HUES6 (cell line): Measurements from ENCODE around the gene C12orf75.

Source experiments
- H3K27ac ChIP-seq: 2 replicates; pipeline ENCODE4 v1.7.0; 2013; ENCODE audit warnings: low read depth, mild to moderate bottlenecking, low read length, inconsistent platforms
- H3K27me3 ChIP-seq: 2 replicates; pipeline ENCODE4 v1.6.1; 2013; ENCODE audit warnings: low read length; ENCODE audit not compliant: control insufficient read depth, insufficient read depth
- H3K36me3 ChIP-seq: 2 replicates; pipeline ENCODE4 v1.6.1; 2013; ENCODE audit warnings: low read length; ENCODE audit not compliant: control insufficient read depth, insufficient read depth
- H3K4me1 ChIP-seq: 2 replicates; pipeline ENCODE4 v1.6.1; 2013; ENCODE audit warnings: low read length; ENCODE audit not compliant: control insufficient read depth, insufficient read depth
- H3K4me3 ChIP-seq: 2 replicates; pipeline ENCODE4 v1.5.1; 2013; ENCODE audit warnings: low read depth, low read length
- H3K9ac ChIP-seq: one replicate; pipeline ENCODE4 v1.6.1; 2013; ENCODE audit warnings: mild to moderate bottlenecking, low read length
- H3K9me3 ChIP-seq: 2 replicates; pipeline ENCODE4 v1.6.1; 2013; ENCODE audit warnings: low read depth, low read length; ENCODE audit not compliant: control insufficient read depth, insufficient read depth

Gene C12orf75

GRCh38 chr12:105377077-105377476 lies 46.6 kb downstream of the C12orf75 start:
- Histone ChIP-seq H3K36me3 (no peaks in the 10 kb centered on the region), H3K27me3 (no peaks in the 10 kb centered on the region), H3K4me1 (peaks cover 4% of the 10 kb centered on the region; the same call in 1 of the 2 replicates), H3K4me3 (no peak overlapping the region), H3K9ac (no peak overlapping the region), H3K9me3 (no peaks in the 10 kb centered on the region), H3K27ac (no peak overlapping the region)

- Histone ChIP-seq H3K36me3 (no peaks in the 10 kb centered on the region), H3K4me1 (peaks cover 11% of the 10 kb centered on the region), H3K9ac (no peak overlapping the region), H3K9me3 (no peaks in the 10 kb centered on the region), H3K27ac (no peak overlapping the region), H3K4me3 (no peak overlapping the region), H3K27me3 (no peaks in the 10 kb centered on the region)
These were observed 48.4 kb downstream of the C12orf75 start for GRCh38 chr12:105378911-105379310.

- H3K36me3 ChIP-seq = no peaks in the 10 kb centered on the region
- H3K27ac ChIP-seq = no peak overlapping the region
- no peak overlapping the region for H3K9ac ChIP-seq
- H3K4me3 ChIP-seq = peak overlapping the region; percentile 42
- H3K4me1 ChIP-seq = peaks cover 11% of the 10 kb centered on the region
- no peaks in the 10 kb centered on the region for H3K9me3 ChIP-seq
- no peaks in the 10 kb centered on the region for H3K27me3 ChIP-seq
These were observed 52.5 kb downstream of the C12orf75 start for GRCh38 chr12:105382771-105383622.

- no peaks in the 10 kb centered on the region for H3K27me3 ChIP-seq
- H3K9ac ChIP-seq = no peak overlapping the region
- H3K4me1 ChIP-seq = peaks cover 11% of the 10 kb centered on the region
- H3K4me3 ChIP-seq = no peak overlapping the region
- H3K36me3 ChIP-seq = no peaks in the 10 kb centered on the region
- H3K9me3 ChIP-seq = no peaks in the 10 kb centered on the region
- H3K27ac ChIP-seq = no peak overlapping the region
These were observed 53.7 kb downstream of the C12orf75 start for GRCh38 chr12:105384220-105384619.

- no peak overlapping the region for H3K27ac ChIP-seq
- no peaks in the 10 kb centered on the region for H3K27me3 ChIP-seq
- H3K4me3 ChIP-seq = no peak overlapping the region
- peaks cover 11% of the 10 kb centered on the region for H3K4me1 ChIP-seq
- no peaks in the 10 kb centered on the region for H3K9me3 ChIP-seq
- no peak overlapping the region for H3K9ac ChIP-seq
- H3K36me3 ChIP-seq = no peaks in the 10 kb centered on the region
These were observed 54.5 kb downstream of the C12orf75 start for GRCh38 chr12:105384916-105385535.

- H3K4me3 ChIP-seq = no peak overlapping the region
These were observed 55.9 kb downstream of the C12orf75 start for GRCh38 chr12:105386431-105386830.

GRCh38 chr12:105391231-105391630 lies 60.7 kb downstream of the C12orf75 start:
- H3K4me1 ChIP-seq = no peaks in the 10 kb centered on the region
- no peaks in the 10 kb centered on the region for H3K27me3 ChIP-seq
- H3K9me3 ChIP-seq = no peaks in the 10 kb centered on the region
- H3K36me3 ChIP-seq = no peaks in the 10 kb centered on the region
- no peak overlapping the region for H3K4me3 ChIP-seq
- H3K27ac ChIP-seq = no peak overlapping the region
- no peak overlapping the region for H3K9ac ChIP-seq

More at GRCh38 chr12:105386431-105386830, 55.9 kb downstream of the C12orf75 start:
- Histone ChIP-seq H3K36me3 (no peaks in the 10 kb centered on the region), H3K27ac (no peak overlapping the region), H3K27me3 (no peaks in the 10 kb centered on the region), H3K4me1 (peaks cover 7% of the 10 kb centered on the region), H3K9ac (no peak overlapping the region), H3K9me3 (no peaks in the 10 kb centered on the region)

- Histone ChIP-seq H3K36me3 (no peaks in the 10 kb centered on the region), H3K4me3 (no peak overlapping the region), H3K4me1 (no peaks in the 10 kb centered on the region), H3K9ac (no peak overlapping the region), H3K27me3 (no peaks in the 10 kb centered on the region), H3K27ac (no peak overlapping the region), H3K9me3 (no peaks in the 10 kb centered on the region)
These were observed 63.1 kb downstream of the C12orf75 start for GRCh38 chr12:105393587-105393986.

- Histone ChIP-seq H3K4me3 (no peak overlapping the region), H3K4me1 (no peaks in the 10 kb centered on the region), H3K9me3 (no peaks in the 10 kb centered on the region), H3K27ac (no peak overlapping the region), H3K9ac (no peak overlapping the region), H3K36me3 (no peaks in the 10 kb centered on the region), H3K27me3 (no peaks in the 10 kb centered on the region)
These were observed 65.5 kb downstream of the C12orf75 start for GRCh38 chr12:105396024-105396423.

- Histone ChIP-seq H3K4me1 (no peaks in the 10 kb centered on the region), H3K9ac (no peak overlapping the region), H3K27ac (no peak overlapping the region), H3K36me3 (no peaks in the 10 kb centered on the region), H3K9me3 (no peaks in the 10 kb centered on the region), H3K4me3 (no peak overlapping the region), H3K27me3 (no peaks in the 10 kb centered on the region)
These were observed 66.5 kb downstream of the C12orf75 start for GRCh38 chr12:105396983-105397382.

- no peaks in the 10 kb centered on the region for H3K4me1 ChIP-seq
- H3K9me3 ChIP-seq = no peaks in the 10 kb centered on the region
- H3K36me3 ChIP-seq = no peaks in the 10 kb centered on the region
- no peaks in the 10 kb centered on the region for H3K27me3 ChIP-seq
- H3K4me3 ChIP-seq = no peak overlapping the region
- H3K9ac ChIP-seq = no peak overlapping the region
- no peak overlapping the region for H3K27ac ChIP-seq
These were observed 68.4 kb downstream of the C12orf75 start for GRCh38 chr12:105398930-105399329.
